HG03469 (cell line): ENCODE data around the gene RNASEH2A.
"Not testable (repeated sequence)": the region's sequence is repeated elsewhere in the genome, so short reads cannot be mapped to it uniquely, and the experiment has no call there.

Experiments
- ATAC-seq: cut with Tn5 transposase; IDR thresholded peaks from one replicate; pipeline ENCODE4 v1.9.1; 2021; ENCODE audit warnings: mild to moderate bottlenecking, moderate library complexity, moderate number of reproducible peaks; ENCODE audit not compliant: unreplicated experiment

The RNASEH2A gene

DNA sequence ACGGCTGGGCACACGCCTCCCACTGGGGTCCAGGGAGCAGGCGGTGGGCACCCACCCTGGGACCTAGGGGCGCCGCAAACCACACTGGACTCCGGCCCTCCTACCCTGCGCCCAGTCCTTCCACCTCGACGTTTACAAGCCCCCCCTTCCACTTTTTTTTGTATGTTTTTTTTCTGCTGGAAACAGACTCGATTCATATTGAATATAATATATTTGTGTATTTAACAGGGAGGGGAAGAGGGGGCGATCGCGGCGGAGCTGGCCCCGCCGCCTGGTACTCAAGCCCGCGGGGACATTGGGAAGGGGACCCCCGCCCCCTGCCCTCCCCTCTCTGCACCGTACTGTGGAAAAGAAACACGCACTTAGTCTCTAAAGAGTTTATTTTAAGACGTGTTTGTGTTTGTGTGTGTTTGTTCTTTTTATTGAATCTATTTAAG lies 13.5 kb upstream of the RNASEH2A start:
- ATAC-seq, result no peak

DNA sequence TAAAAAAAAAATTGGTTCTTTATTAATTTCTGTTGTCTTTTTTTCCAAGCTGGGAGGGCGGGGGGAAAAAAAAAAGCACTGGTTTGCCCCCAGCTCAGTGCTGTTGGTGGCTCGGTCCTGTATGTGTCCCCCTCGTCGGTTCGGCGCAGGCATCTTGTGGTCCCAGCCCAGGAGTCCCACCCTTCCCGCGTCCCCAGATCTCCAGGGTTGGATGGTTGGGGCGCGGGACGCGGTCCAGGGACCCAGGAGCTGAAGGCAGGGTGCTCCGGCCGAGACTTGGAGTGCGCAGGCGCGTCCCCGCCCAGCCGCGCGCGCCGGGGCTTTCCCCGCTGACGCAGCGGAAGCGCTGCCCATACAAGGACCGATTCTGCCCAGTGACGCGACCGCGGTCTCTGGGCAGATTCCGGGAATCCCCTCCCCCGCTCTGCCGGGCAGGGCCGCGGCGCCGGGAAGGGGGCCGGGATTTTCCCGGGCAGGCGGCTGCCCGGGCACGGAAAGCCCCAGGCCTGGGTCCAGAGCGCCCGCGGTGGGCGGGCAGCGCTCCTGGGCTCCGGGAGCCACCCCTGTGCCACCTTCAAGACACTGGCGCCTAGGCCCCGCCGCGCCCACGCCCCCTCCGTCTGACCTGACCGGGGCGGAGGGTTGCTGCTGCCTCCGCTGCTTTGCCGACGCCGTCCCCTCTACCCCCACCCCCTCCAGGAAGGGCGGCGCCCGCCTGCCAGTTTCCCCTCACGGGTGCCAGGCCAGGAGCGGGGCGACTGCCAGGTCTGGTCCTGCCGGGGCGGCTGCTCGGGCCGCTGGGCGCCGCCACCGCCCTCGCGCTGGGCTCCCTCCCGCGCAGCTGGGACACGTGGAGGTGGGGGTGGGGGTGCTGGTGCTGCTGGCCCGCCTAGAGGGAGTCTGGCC lies 12.8 kb upstream of the RNASEH2A start:
- peak; percentile 22 for ATAC-seq

- no peak for ATAC-seq
Observed at GRCh38 chr19:12794196-12794941, 12.0 kb upstream of the RNASEH2A start.

GRCh38 chr19:12794971-12795381 lies 11.4 kb upstream of the RNASEH2A start:
- ATAC-seq, result no peak

DNA sequence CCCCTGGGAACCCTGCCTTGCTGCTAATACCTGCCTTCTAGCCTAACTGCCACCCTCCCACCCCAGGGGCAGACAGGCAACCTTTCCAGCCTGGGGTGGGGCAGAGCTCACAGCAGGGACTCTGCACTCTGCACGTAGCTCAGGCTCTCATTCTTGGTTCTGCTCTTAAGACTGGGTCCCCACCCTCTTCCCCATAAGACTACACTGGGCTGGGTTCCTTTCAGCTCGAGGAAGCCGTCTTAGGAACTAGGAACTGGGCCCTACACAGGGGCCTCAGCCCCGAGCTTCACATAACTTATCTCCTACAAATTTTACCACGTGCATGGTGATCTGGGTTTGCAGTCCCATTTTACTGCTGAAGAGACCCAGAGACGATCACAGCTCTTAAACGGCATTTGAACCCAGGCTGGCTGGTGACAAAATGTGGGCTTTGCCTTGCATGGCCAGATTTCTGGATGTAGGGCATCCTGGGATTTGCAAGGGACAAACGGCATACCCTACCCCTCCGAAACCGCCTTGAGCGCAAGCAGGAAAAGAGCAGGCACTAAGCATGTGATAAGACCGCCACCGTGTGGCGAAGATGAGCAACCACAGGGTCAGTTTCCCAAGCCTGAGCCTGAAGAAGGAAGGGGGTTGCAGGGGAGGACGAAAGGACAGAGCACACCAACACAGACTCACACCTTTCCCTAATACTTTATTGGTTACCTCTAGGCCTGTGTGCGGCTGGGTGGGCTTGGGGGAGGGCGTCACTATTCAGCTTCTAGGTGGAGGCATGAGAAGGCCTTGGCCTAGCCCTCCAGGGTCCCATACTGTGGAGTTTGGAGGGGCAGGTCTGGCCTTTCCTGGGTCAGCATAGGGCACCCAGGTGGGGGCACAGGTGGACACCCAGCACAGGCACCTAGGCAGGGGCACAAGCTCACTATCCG lies 10.0 kb upstream of the RNASEH2A start:
- ATAC-seq, result no peak

GRCh38 chr19:12797141-12797587 lies 9.2 kb upstream of the RNASEH2A start:
- no peak for ATAC-seq

DNA sequence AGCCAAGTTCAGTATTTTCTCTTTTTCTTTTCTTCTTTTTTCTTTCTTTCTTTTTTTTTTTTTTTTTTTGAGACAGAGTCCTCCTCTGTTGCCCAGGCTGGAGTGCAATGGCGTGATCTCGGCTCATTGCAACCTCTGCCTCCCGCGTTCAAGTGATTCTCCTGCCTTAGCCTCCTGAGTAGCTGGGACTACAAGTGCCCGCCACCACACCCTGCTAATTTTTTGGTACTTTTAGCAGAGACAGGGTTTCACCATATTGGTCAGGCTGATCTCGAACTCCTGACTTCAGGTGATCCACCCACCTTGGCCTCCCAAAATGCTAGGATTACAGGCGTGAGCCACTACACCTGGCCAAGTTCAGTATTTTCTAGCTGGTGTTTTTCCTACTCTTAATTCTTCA lies 8.8 kb upstream of the RNASEH2A start:
- not testable (repeated sequence) for ATAC-seq

- no peak for ATAC-seq
Observed at GRCh38 chr19:12799742-12800465, 6.5 kb upstream of the RNASEH2A start.

DNA sequence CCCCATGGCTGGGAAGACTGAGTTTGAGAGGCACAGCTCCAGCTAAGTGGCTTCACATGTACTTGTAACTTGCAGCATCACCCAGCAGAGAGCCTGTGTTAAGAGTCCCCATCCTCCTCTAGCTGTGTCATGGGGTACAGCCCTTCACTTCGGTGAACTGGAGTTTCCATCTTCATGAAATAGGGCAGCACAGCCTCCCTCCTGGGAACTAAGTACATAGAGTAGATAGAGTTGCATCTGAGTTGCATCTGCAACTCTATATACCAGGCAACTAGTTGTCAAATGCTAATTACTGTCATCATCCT lies 6.0 kb upstream of the RNASEH2A start:
- no peak for ATAC-seq

DNA sequence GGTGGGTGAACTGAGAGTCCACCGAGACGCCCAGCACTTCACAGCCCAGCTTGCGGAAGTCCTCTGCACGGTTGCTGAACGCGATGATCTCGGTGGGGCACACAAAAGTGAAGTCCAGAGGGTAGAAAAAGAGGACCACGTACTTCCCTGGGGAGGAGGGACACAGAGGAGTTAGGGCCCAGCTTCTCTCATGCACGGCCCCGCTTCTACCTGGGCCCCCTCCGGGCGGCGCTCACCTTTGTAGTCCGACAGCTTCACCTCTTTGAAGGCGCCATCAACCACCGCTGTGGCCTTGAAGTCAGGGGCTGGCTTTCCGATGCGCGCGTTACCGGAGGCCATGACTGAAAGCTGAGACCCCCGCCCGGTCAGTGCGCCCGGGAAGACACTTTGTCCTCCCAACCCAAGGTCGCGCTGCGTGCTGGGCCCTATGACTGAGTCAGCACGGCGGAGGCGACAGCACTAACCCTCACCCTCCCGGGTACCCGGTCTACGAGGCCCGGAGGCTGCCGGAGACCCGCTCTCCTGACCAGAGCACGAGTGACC lies 5.4 kb upstream of the RNASEH2A start:
- no peak for ATAC-seq

DNA sequence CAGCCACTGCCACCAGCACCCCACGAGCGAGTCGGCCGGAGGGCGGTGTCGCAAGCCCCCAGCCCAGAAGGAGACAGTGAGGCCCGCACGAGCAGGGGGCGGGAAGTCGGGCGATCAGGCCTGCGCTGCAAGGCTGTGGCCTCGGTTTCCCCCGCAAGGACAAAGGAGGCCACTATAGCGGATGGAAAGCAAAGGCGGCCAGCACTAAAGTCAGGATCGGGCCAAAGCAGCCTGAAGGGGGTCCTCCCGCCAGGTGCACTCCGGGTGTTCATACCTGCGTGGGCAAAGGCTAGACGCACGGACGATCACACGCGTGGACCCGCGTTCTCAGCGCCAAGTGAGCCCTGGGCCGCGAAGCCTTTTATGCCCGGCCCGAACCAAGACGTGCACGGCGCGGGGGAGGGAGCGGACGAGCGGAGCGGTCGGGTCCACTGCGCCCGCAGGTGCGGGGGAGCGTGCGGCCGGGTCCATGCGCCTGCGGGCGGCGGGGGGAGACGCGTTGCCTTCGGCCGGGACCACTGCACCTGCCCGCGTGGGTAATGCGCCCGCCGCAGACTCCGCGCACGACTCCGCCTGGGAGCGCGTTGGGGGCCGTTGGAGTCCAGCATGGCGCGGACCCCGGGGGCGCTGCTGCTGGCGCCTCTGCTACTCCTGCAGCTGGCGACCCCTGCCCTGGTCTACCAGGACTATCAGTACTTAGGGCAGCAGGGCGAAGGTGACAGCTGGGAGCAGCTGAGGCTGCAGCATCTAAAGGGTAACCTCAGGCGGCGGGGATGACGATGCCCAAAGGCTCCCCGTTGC lies 4.7 kb upstream of the RNASEH2A start, which contains the start of the genes PRDX2 and THSD8:
PRDX2 (minus strand) TSS at position 335 of the 801 bp plus-strand sequence. CDS start 539 bp downstream, outside the sequence.
THSD8 (plus strand) TSS at position 604 of the 801 bp plus-strand sequence; CDS start at position 607, 3 bp downstream.
- no peak for ATAC-seq

- ATAC-seq, result no peak
Observed at GRCh38 chr19:12802267-12803106, 3.9 kb upstream of the RNASEH2A start.

- no peak for ATAC-seq
Observed at GRCh38 chr19:12804051-12804450, 2.3 kb upstream of the RNASEH2A start.

DNA sequence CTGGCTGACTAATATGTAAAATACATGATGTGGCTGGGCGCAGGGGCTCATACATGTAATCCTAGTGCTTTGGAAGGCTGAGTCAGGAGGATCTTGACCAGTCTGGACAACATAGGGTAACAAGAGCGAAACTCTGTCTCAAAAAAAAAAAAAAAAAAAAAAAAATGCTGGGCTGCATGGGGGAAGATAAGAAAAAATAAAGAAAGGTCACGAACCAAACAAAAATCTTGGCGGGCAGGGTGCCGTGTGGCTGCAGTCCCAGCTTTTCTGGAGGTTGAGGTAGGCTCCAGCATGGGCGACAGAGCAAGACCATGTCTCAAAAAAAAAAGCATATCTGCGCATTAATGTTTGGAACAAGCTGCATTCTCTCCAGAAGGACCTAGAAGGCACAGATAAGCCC lies 8.7 kb downstream of the RNASEH2A start:
- ATAC-seq, result no peak

- ATAC-seq, result not testable (repeated sequence)
Observed at GRCh38 chr19:12817188-12817587, 10.8 kb downstream of the RNASEH2A start.

DNA sequence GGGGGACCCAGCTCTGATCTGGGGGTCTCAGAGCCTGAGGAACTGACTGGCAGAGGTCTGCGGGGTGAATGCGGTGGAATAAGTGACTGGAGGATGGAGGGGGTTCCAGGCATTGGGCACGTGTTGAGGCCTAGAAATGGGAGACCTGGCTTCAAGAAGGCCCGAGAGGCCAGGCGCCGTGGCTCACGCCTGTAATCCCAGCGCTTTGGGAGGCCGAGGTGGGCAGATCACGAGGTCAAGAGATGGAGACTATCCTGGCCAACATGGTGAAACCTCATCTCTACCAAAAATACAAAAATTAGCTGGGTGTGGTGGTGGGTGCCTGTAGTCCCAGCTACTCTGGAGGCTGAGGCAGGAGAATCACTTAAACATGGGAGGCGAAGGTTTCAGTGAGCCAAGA lies 11.4 kb downstream of the RNASEH2A start:
- ATAC-seq, result not testable (repeated sequence)

DNA sequence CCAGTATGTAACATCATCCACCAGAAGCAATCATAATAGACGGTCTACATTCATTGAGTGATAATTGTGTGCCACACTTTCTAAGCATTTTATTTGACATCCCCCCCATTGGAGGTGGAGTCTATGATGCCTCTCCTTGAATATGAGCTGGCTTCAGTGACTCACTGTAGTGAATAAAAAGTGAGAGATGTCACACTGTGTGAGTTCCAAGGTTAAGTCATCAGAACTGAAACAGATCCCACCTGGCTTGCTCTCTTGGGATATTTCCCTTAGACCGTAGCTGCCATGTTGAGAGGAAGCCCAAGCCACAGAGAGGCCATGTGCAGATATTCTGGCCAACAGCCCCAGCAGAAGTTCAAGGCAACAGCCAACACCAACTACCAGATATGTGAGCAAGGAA lies 15.4 kb downstream of the RNASEH2A start:
- ATAC-seq, result no peak
